GM12878 (cell line): ENCODE results near the gene IQGAP1. TPM values are rescaled to one million over a fixed set of nuclear protein-coding genes. Genes with fewer than 3 reads are reported as not detected.

Experiments
- ATAC-seq: fragments of 200-7000 bp; cut with Tn5 transposase; 3 replicates; pipeline ENCODE4 v1.9.1; 2020; ENCODE audit warnings: mild to moderate bottlenecking, moderate library complexity
- BruUV-seq: library from RNA; stranded (reverse); fragments of 400-500 nt; replicated peaks from 2 replicates; lab custom pipeline; 2021; lab: Mats Ljungman, UMichigan
- CTCF ChIA-PET: fragments of 300-600 bp; sonication (Branson Sonifier 250); formaldehyde crosslinking; extraction: SDS; loops from one replicate; lab custom pipeline; 2021; ENCODE audit warnings: inconsistent platforms; lab: Yijun Ruan, JAX
- POLR2A ChIA-PET: fragments of 350-600 bp; formaldehyde crosslinking; extraction: SDS; loops from one replicate; lab custom pipeline; 2021; ENCODE audit warnings: inconsistent platforms; lab: Charles Lee
- RAD21 ChIA-PET: fragments of 300-600 bp; sonication (Branson Sonifier 250); formaldehyde crosslinking; loops from one replicate; lab custom pipeline; 2023; ENCODE audit warnings: antibody characterized with exemption; ENCODE audit not compliant: unreplicated experiment; lab: Charles Lee
- SMC1A ChIA-PET: fragments of 300-600 bp; sonication (Branson Sonifier 250); formaldehyde crosslinking; loops from one replicate; lab custom pipeline; 2023; ENCODE audit not compliant: unreplicated experiment, uncharacterized antibody; lab: Charles Lee
- DNase-seq: peaks from one replicate; pipeline ENCODE4 v3.0.0-alpha.2; 2011; ENCODE audit warnings: low read depth, low spot score
- FAIRE-seq: peaks from 3 replicates; lab custom pipeline; 2011; peaks lifted over from hg19 to GRCh38; lab: Jason Lieb, UNC
- H2AFZ ChIP-seq: 2 replicates; pipeline ENCODE4 v1.6.0; 2011; ENCODE audit warnings: low read depth, low read length, control low read depth; ENCODE audit not compliant: control insufficient read depth
- H3K27ac ChIP-seq: 2 replicates; pipeline ENCODE4 v1.5.1; 2011; ENCODE audit warnings: control low read depth; ENCODE audit not compliant: control insufficient read depth, insufficient read depth
- H3K27me3 ChIP-seq, 2 experiments: replicated peaks in 1 of 2; 2 replicates each; pipeline versions ENCODE4 v1.6.0 to v1.6.1; 2011; ENCODE audit warnings: low read length in 1 of 2; ENCODE audit not compliant: control insufficient read depth in 2 of 2, insufficient read depth in 2 of 2
- H3K36me3 ChIP-seq, 2 experiments: 2 replicates each; pipeline ENCODE4 v1.5.1; 2011; ENCODE audit warnings: low read length in 1 of 2; ENCODE audit not compliant: control insufficient read depth in 2 of 2, insufficient read depth in 2 of 2
- H3K4me1 ChIP-seq: 2 replicates; pipeline ENCODE4 v1.6.1; 2011; ENCODE audit warnings: mild to moderate bottlenecking, low read length, moderate library complexity, mixed read lengths; ENCODE audit not compliant: control insufficient read depth, insufficient read depth
- H3K4me2 ChIP-seq: 2 replicates; pipeline ENCODE4 v1.6.0; 2011; ENCODE audit warnings: control low read depth; ENCODE audit not compliant: control insufficient read depth, insufficient read depth
- H3K4me3 ChIP-seq: fragments of 200-600 bp; sonication (generic); 2 replicates; pipeline ENCODE4 v1.5.1; 2016
- H3K79me2 ChIP-seq: 2 replicates; pipeline ENCODE4 v1.6.0; 2011; ENCODE audit warnings: low read length; ENCODE audit not compliant: control insufficient read depth, insufficient read depth
- H3K9ac ChIP-seq: 2 replicates; pipeline ENCODE4 v1.8.0; 2011; ENCODE audit warnings: low read length, control low read depth, mixed read lengths; ENCODE audit not compliant: control insufficient read depth, insufficient read depth
- H3K9me3 ChIP-seq: replicated peaks from 3 replicates; pipeline ENCODE4 v1.5.1; 2011; ENCODE audit warnings: mild to moderate bottlenecking, low read length; ENCODE audit not compliant: control insufficient read depth, insufficient read depth
- H4K20me1 ChIP-seq: 2 replicates; pipeline ENCODE4 v1.6.0; 2011; ENCODE audit not compliant: control insufficient read depth, insufficient read depth
- BMI1 ChIP-seq: fragments of 450-650 bp; IDR thresholded peaks from 2 replicates; pipeline ENCODE4 v1.6.1; 2016; ENCODE audit warnings: mild to moderate bottlenecking, moderate library complexity, borderline replicate concordance
- ESRRA ChIP-seq: IDR thresholded peaks from 2 replicates; pipeline ENCODE4 v1.6.1; 2012; ENCODE audit warnings: mild to moderate bottlenecking, low read length, improper control_type of control experiment
- NBN ChIP-seq: fragments of 450-650 bp; IDR thresholded peaks from 2 replicates; pipeline ENCODE4 v1.6.1; 2016
- SMAD5 ChIP-seq: IDR thresholded peaks from 2 replicates; pipeline ENCODE4 v1.6.1; 2016; ENCODE audit warnings: antibody characterized with exemption, low read depth
- WRNIP1 ChIP-seq: IDR thresholded peaks from 2 replicates; pipeline ENCODE4 v1.6.1; 2011; ENCODE audit warnings: low read depth, low read length, improper control_type of control experiment, borderline replicate concordance
- WGBS: methylation state at CpG from one replicate; pipeline ENCODE4 v1.1.6; 2016; ENCODE audit warnings: low lambda C conversion rate; ENCODE audit not compliant: insufficient replicate concordance, insufficient coverage; ENCODE audit errors: missing lambda C conversion rate; 5-methylcytosine and 5-hydroxymethylcytosine counted together
- in situ Hi-C: fragments of 300-500 bp; cut with MboI; formaldehyde crosslinking; loops from 9 replicates; pipeline ENCODE4 v1.14.3; 2018; ENCODE audit warnings: mixed read lengths
- intact Hi-C: fragments of 100-400 bp; cut with micrococcal nuclease; formaldehyde crosslinking; loops from one replicate; pipeline ENCODE4 v1.14.2; 2022; ENCODE audit not compliant: unreplicated experiment
- polyA plus RNA-seq, 11 experiments: library from polyadenylated mRNA; depleted of rRNA in 4 of 11; unstranded in 6 of 11; stranded (reverse) in 5 of 11; fragments of >200 nt; fragmentation: Nextera tagmentation in 4 of 11; fragmentation: Illumina TruSeq in 1 of 11; extraction: Ambion mirVana in 4 of 11; extraction: Trizol in 1 of 11; gene quantifications; 1 replicate in 1 of 11; 2 replicates in 10 of 11; pipeline versions ENCODE4 v1.2.1 to v1.2.3, GENCODE V29; 2011 to 2016; ENCODE audit warnings: inconsistent platforms in 2 of 11, missing spikeins in 2 of 11, low read depth in 1 of 11
- total RNA-seq, 4 experiments: library from RNA; depleted of rRNA in 3 of 4; stranded (reverse); fragments of >200 nt in 3 of 4; fragmentation: Illumina TruSeq in 1 of 4; extraction: Trizol in 1 of 4; gene quantifications; 2 replicates each; pipeline versions ENCODE4 v1.2.1 to v1.2.3, GENCODE V29; 2013 to 2021
- TF ChIP-seq, protein P1 (sequence below): IDR thresholded peaks from 2 replicates; pipeline ENCODE4 v1.6.1; 2011; ENCODE audit warnings: borderline replicate concordance, low read depth, mild to moderate bottlenecking, moderate library complexity, low read length; ENCODE audit not compliant: insufficient read depth, poor library complexity, severe bottlenecking

Gene IQGAP1
- total and polyA plus RNA-seq, 10 of the 15 experiments (the other 5 are each of a cell fraction or from before 2014, with no cell fraction given), result 65.2 to 250 (median 112) TPM

- Histone ChIP-seq H3K27ac (no peak overlapping the region), H3K79me2 (no peaks in the 10 kb centered on the region), H3K4me2 (no peak overlapping the region), H3K4me1 (peaks cover 4% of the 10 kb centered on the region; the same call in 1 of the 2 replicates), H3K27me3 (no peaks in the 10 kb centered on the region), H2AFZ (no peak overlapping the region), H3K9ac (no peak overlapping the region), H3K36me3 (no peaks in the 10 kb centered on the region), H3K9me3 (no peaks in the 10 kb centered on the region), H4K20me1 (no peaks in the 10 kb centered on the region), H3K4me3 (no peak overlapping the region)
- no peak for FAIRE-seq
- ChIA-PET SMC1A (no interaction called here), POLR2A (no interaction called here), RAD21 (no interaction called here), CTCF (interaction anchor here (1.3 kb wide), 1 partner anchor 215 kb away, joined by 3 read pairs; no protein-coding TSS in a partner anchor)
- WGBS, result 73% methylated on average over 6 of the region's 6 CpGs
- intact Hi-C loops, result no loop called here
- in situ Hi-C loops, result loop anchor here (25.0 kb wide), 1 partner anchor 889 kb away; no protein-coding TSS in a partner anchor
- no peak for DNase-seq
- no TSS peak for BruUV-seq
- ATAC-seq, result no peak
- TF ChIP-seq SMAD5, result no peak
- TF ChIP-seq, protein P1, sequence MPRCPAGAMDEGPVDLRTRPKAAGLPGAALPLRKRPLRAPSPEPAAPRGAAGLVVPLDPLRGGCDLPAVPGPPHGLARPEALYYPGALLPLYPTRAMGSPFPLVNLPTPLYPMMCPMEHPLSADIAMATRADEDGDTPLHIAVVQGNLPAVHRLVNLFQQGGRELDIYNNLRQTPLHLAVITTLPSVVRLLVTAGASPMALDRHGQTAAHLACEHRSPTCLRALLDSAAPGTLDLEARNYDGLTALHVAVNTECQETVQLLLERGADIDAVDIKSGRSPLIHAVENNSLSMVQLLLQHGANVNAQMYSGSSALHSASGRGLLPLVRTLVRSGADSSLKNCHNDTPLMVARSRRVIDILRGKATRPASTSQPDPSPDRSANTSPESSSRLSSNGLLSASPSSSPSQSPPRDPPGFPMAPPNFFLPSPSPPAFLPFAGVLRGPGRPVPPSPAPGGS, result no peak
- no peak for TF ChIP-seq ESRRA
- no peak for TF ChIP-seq BMI1
Observed at GRCh38 chr15:90348456-90348855, 39.6 kb upstream of the IQGAP1 start.

DNA sequence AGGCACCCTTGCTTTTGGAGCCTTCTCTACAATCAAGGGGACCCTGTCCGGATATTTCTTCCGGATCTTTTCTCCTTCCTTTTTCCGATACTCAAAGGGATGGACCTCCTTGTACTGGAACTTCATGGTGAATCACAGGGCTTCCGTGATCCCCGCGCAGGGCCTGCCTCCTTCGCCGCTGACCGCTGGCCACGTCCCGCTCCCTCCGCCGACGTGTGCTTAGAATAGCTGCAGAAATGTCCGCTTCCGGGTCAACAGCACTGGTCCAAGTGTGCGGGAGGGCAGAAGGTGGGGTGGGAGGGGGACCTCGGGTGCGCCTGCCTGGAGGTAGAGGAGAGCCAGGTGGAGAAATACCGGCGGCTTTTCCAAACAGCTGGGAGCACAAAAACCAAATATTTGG lies 39.0 kb upstream of the IQGAP1 start:
- CTCF ChIA-PET, result no interaction called here
- 85% methylated on average over 18 of the region's 21 CpGs for WGBS
- SMC1A ChIA-PET, result no interaction called here
- FAIRE-seq (no peak), ATAC-seq (no peak)
- Histone ChIP-seq H4K20me1 (no peaks in the 10 kb centered on the region), H3K9me3 (no peaks in the 10 kb centered on the region), H2AFZ (no peak overlapping the region), H3K27me3 (no peaks in the 10 kb centered on the region), H3K4me3 (no peak overlapping the region), H3K79me2 (no peaks in the 10 kb centered on the region)
- RAD21 ChIA-PET, result no interaction called here
- in situ Hi-C loops (loop anchor here (25.0 kb wide), 1 partner anchor 888 kb away; no protein-coding TSS in a partner anchor), intact Hi-C loops (no loop called here)
- TF ChIP-seq NBN (no peak), WRNIP1 (no peak)
- TF ChIP-seq, all 136 proteins: peak for 0
- BruUV-seq, result no TSS peak
- H3K36me3 ChIP-seq, result no peaks in the 10 kb centered on the region
- H3K9ac ChIP-seq, result no peak overlapping the region
- peaks cover 4% of the 10 kb centered on the region; the same call in 1 of the 2 replicates for H3K4me1 ChIP-seq
- no peak for DNase-seq
- H3K27ac ChIP-seq, result no peak overlapping the region
- POLR2A ChIA-PET, result no interaction called here
- no peak overlapping the region for H3K4me2 ChIP-seq
